Activated CD8-positive, alpha-beta memory T cell treated with anti-CD3 and anti-CD28 coated beads, Interleukin-2, amount 10 ng/mL, durations not matched to agents 7 days and 5 days (primary cell): Measurements from ENCODE around the gene TRIM71. TPM values are rescaled to one million over a fixed set of nuclear protein-coding genes. Genes with fewer than 3 reads are reported as not detected.
"Not testable (repeated sequence)": the region's sequence is repeated elsewhere in the genome, so short reads cannot be mapped to it uniquely, and the experiment has no call there.

ENCODE experiments used
- ATAC-seq: fragments of 150-1000 bp; cut with Tn5 transposase; one replicate; pipeline ENCODE4 v1.10.0; 2021; ENCODE audit warnings: moderate library complexity
- CTCF ChIA-PET: fragments of 350-600 bp; sonication (Branson Sonifier 250); formaldehyde crosslinking; loops from one replicate; lab custom pipeline; 2021; ENCODE audit warnings: antibody characterized with exemption; lab: Charles Lee
- DNase-seq: peaks from one replicate; pipeline ENCODE4 v3.0.0-alpha.2; 2020
- H3K27ac Mint-ChIP-seq: one replicate; pipeline ENCODE4 v1.8.0; 2021; ENCODE audit warnings: mild to moderate bottlenecking, mixed read lengths
- H3K27me3 Mint-ChIP-seq: one replicate; pipeline ENCODE4 v1.8.0; 2021; ENCODE audit warnings: mixed read lengths
- H3K36me3 Mint-ChIP-seq: one replicate; pipeline ENCODE4 v1.8.0; 2021; ENCODE audit warnings: mild to moderate bottlenecking, mixed read lengths
- H3K4me1 Mint-ChIP-seq: one replicate; pipeline ENCODE4 v1.8.0; 2021; ENCODE audit warnings: mixed read lengths
- H3K4me3 Mint-ChIP-seq: one replicate; pipeline ENCODE4 v1.8.0; 2021; ENCODE audit warnings: mild to moderate bottlenecking, moderate library complexity, mixed read lengths
- H3K9me3 Mint-ChIP-seq: one replicate; pipeline ENCODE4 v1.8.0; 2022; ENCODE audit warnings: low read depth, mixed read lengths
- total RNA-seq, 2 experiments: library from RNA; stranded (reverse); gene quantifications; one replicate each; pipeline ENCODE4 v1.2.3, GENCODE V29; 2021

TRIM71 gene
- total RNA-seq, 2 experiments from 2014 or later = 0.09 TPM; not detected in 1

DNA sequence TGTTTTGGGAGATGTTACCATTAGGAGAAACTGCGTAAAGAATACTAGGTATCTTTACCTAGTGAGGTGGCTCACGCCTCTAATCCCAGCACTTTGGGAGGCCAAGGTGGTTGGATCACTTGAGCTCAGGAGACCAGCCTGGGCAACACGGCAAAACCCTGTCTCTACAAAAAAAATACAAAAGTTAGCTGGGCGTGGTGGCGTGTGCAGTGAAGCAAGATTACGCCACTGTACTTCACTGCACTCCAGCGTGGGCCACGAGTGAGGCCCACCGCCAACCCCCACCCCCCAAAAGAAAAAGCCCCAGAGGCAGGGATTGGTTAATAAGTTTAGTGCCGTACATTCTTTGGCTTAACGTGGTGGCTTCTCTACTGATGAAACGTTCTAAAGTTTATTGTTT is 23.5 kb downstream of the TRIM71 start:
- CTCF ChIA-PET = interaction anchor here (1.2 kb wide), 1 partner anchor 41 kb away, joined by 3 read pairs; no protein-coding TSS in a partner anchor
- H3K4me3 Mint-ChIP-seq = no peak overlapping the region
- H3K9me3 Mint-ChIP-seq = no peaks in the 10 kb centered on the region
- H3K27me3 Mint-ChIP-seq = peaks cover 35% of the 10 kb centered on the region
- DNase-seq (no peak), ATAC-seq (no peak)
- H3K27ac Mint-ChIP-seq = no peak overlapping the region
- H3K36me3 Mint-ChIP-seq = no peaks in the 10 kb centered on the region
- peaks cover 15% of the 10 kb centered on the region for H3K4me1 Mint-ChIP-seq

DNA sequence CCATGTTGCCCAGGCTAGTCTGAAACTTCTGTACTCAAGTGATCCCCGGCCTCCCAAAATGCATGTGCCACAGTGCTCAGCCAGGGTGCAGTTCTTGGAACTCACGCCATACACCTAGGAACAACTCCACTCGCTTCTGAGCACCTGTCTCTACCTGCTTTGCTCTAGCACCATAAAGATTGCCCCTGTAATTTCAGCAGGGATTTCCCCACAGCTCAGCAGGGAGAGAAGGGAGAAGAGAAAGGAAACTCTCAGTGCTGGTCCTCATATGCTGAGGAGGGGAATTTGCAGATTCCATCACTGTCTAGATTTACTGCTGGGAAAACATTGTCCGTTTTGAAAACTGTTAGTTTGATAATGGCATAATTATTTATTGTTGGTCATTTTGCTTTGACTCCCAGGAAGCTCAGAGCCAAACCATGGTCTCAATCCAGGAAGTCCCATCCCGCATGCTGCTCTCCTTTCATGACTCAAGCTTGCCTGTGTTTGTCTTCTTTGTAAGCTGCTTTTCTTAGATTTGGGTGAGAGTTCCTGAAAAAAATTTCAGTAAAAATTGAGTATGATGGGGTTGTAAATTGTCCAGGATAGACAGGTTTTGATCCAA is 24.2 kb downstream of the TRIM71 start:
- Mint-ChIP-seq H3K27ac (no peak overlapping the region), H3K9me3 (no peaks in the 10 kb centered on the region), H3K4me3 (no peak overlapping the region), H3K4me1 (peaks cover 17% of the 10 kb centered on the region), H3K27me3 (peaks cover 28% of the 10 kb centered on the region), H3K36me3 (no peaks in the 10 kb centered on the region)
- ATAC-seq = no peak
- CTCF ChIA-PET = interaction anchor here (0.7 to 1.2 kb wide), 2 partner anchors 41 to 95 kb away, joined by 3 read pairs; no protein-coding TSS in a partner anchor
- no peak for DNase-seq

DNA sequence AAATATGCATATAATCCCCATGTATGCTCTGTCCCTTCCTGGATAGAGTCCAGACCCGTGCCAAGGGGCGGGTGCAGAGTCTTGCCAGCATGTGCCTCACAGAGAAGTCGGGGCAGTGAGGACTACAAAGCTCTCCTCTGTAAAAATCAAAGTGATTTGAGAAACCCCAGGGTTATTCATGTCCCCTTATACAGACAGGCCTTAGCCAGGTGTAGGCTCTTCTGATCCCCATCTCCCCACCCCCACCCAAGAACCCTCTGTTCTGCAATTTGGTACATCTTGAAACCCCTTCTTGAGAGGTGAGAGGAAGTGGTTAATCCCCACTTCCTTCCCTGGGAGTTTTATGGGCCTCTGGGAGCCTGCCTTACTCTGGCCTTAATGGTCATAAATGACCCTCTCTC is 24.7 kb downstream of the TRIM71 start:
- no peak for ATAC-seq
- H3K4me1 Mint-ChIP-seq = peaks cover 17% of the 10 kb centered on the region
- H3K9me3 Mint-ChIP-seq = no peaks in the 10 kb centered on the region
- no peaks in the 10 kb centered on the region for H3K36me3 Mint-ChIP-seq
- no peak overlapping the region for H3K27ac Mint-ChIP-seq
- DNase-seq = no peak
- no peak overlapping the region for H3K4me3 Mint-ChIP-seq
- H3K27me3 Mint-ChIP-seq = peaks cover 23% of the 10 kb centered on the region
- CTCF ChIA-PET = interaction anchor here (0.7 kb wide), 1 partner anchor 95 kb away, joined by 3 read pairs; no protein-coding TSS in a partner anchor

DNA sequence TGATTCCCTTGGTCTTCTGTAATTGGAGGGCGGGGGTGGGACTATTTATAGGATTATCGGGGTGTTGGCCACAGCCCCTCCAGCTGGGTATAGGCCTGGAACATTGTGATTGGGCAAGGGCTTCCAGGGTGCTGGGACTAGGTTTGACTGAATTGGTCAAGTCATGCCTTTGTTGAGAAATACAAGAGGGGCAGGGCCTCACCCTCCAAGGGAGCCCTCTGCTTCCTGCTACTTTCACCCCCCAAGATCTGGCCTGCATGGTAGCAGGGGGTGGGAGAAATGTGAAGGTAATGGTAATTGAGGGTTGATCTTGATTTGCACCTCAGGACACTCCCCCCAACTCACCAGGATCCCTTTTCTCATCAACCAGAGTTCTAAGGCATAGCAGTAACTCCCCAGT is 25.2 kb downstream of the TRIM71 start:
- H3K36me3 Mint-ChIP-seq = no peaks in the 10 kb centered on the region
- H3K9me3 Mint-ChIP-seq = no peaks in the 10 kb centered on the region
- CTCF ChIA-PET = no interaction called here
- DNase-seq = no peak
- no peak overlapping the region for H3K27ac Mint-ChIP-seq
- peaks cover 22% of the 10 kb centered on the region for H3K27me3 Mint-ChIP-seq
- no peak overlapping the region for H3K4me3 Mint-ChIP-seq
- peaks cover 17% of the 10 kb centered on the region for H3K4me1 Mint-ChIP-seq
- ATAC-seq = no peak

DNA sequence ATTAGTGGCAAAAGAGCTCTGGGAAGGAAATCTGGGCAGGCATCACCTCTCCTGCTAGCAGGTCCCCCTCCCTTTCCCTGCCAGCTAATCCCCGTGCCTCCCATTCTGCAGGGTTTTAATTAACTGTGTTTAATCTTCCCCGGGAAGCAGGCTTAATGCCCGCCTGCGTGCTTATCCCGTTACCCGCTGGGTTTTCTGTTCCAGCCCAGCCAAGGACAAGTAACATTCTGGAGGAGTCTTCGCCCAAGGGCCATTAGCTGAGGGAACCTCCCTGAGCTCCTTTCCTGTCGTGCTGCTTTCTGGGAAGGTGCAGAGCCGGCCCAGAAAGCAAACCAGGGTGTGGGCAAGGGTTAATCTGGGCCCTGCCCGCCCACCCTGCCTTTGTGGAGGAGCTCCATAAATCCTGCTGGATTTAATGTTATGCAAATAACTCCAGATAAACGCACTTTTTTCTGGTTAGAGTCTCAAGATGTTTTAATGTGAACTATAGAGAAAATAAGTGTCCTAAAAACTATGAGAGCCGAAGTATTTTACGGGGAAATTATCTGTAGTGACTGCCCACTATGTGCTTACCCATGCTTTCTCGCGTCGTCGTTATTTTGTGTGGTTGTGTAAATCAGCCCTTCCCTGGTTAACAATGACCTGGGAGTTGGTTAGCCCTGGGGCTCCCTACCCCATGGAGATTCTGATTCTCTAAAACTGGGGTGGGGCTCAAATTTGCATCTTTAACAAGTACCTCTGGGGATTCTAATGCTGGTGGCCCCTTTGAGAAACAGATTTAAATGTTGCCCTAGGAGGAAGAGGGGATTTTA is 25.9 kb downstream of the TRIM71 start:
- CTCF ChIA-PET = interaction anchor here (1.4 kb wide), 1 partner anchor 59 kb away, joined by 3 read pairs; no protein-coding TSS in a partner anchor

DNA sequence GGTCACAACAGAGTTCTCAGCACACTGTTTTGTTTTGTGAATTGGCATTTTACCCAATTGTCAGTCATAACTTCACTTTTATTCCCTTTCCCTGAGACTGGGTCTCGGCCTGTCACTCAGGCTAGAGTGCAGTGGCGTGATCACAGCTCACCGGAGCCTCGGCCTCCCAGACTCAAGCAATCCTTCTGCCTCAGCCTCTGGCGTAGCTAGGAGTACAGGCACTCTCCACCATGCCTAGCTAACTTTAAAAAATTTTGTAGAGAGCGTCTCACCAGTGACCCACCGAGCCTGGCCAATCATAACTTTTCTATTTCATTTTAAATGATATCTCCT is 26.5 kb downstream of the TRIM71 start:
- ATAC-seq = no peak
- Mint-ChIP-seq H3K27me3 (peaks cover 24% of the 10 kb centered on the region), H3K9me3 (no peaks in the 10 kb centered on the region), H3K36me3 (no peaks in the 10 kb centered on the region), H3K4me1 (peaks cover 17% of the 10 kb centered on the region), H3K27ac (no peak overlapping the region), H3K4me3 (no peak overlapping the region)
- DNase-seq = no peak
- CTCF ChIA-PET = interaction anchor here (1.4 kb wide), 1 partner anchor 59 kb away, joined by 3 read pairs; no protein-coding TSS in a partner anchor

More for the DNA sequence above, 25.9 kb downstream of the TRIM71 start:
- Mint-ChIP-seq H3K27me3 (peaks cover 22% of the 10 kb centered on the region), H3K4me1 (peaks cover 17% of the 10 kb centered on the region), H3K4me3 (no peak overlapping the region), H3K27ac (no peak overlapping the region), H3K9me3 (no peaks in the 10 kb centered on the region), H3K36me3 (no peaks in the 10 kb centered on the region)
- ATAC-seq (no peak), DNase-seq (no peak)

DNA sequence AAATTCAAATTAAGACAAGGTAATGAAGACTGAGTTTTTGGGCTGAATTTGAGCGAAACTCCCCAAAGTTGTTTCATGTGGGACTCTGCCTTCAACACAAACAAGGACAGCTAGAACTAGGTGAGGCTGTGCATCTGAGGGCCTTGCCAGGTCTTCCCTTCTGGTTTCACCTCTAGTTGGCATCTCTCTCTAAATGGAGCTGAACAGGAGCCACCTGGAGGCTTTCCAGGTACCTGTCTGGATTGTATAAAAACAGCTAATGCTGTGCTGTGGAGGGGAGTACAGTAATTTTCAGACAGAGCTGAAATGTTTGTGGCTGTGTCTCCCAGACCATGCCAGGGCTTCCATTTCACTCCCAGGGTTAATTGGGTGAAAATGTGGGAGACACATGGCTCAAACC is 27.1 kb downstream of the TRIM71 start:
- DNase-seq (no peak), ATAC-seq (no peak)
- H3K36me3 Mint-ChIP-seq = no peaks in the 10 kb centered on the region
- CTCF ChIA-PET = interaction anchor here (1.4 kb wide), 1 partner anchor 58 kb away, joined by 3 read pairs; no protein-coding TSS in a partner anchor
- no peak overlapping the region for H3K27ac Mint-ChIP-seq
- H3K27me3 Mint-ChIP-seq = peaks cover 22% of the 10 kb centered on the region
- peaks cover 17% of the 10 kb centered on the region for H3K4me1 Mint-ChIP-seq
- no peaks in the 10 kb centered on the region for H3K9me3 Mint-ChIP-seq
- no peak overlapping the region for H3K4me3 Mint-ChIP-seq

DNA sequence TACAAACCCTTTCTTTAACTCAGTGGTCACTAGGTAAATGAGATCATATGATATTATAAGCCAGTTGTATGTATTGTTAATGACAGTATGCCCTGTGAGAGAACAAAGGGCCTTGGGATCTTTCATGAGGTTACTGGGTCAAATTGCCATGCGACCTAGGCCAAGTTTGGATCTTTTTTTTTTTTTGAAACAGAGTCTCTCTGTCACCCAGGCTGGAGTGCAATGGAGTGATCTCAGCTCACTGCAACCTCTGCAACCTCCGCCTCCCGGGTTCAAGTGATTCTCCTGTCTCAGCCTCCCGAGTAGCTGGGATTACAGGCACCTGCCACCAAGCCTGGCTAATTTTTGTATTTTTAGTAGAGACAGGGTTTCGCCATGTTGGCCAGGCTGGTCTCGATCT is 27.7 kb downstream of the TRIM71 start:
- H3K4me3 Mint-ChIP-seq, H3K9me3 Mint-ChIP-seq, H3K36me3 Mint-ChIP-seq, H3K27ac Mint-ChIP-seq, ATAC-seq, DNase-seq, CTCF ChIA-PET: not testable (repeated sequence)
- peaks cover 15% of the 10 kb centered on the region for H3K27me3 Mint-ChIP-seq
- H3K4me1 Mint-ChIP-seq = peaks cover 17% of the 10 kb centered on the region

DNA sequence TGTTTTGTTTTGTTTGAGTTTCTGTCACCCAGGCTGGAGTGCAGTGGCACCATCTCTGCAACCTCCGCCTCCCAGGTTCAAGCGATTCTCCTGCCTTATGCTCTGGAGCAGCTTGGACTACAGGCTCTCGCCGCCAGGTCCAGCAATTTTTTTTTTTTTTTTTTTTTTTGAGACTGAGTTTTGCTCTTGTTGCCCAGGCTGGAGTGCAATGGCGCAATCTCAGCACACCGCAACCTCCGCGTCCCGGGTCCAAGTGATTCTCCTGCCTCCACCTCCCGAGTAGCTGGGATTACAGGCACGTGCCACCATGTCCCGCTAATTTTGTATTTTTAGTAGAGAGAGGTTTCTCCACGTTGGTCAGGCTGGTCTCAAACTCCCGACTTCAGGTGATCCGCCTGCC is 29.2 kb downstream of the TRIM71 start:
- CTCF ChIA-PET, H3K4me3 Mint-ChIP-seq, H3K27ac Mint-ChIP-seq, DNase-seq, H3K9me3 Mint-ChIP-seq, ATAC-seq, H3K36me3 Mint-ChIP-seq: not testable (repeated sequence)
- H3K27me3 Mint-ChIP-seq = peaks cover 17% of the 10 kb centered on the region
- peaks cover 14% of the 10 kb centered on the region for H3K4me1 Mint-ChIP-seq

DNA sequence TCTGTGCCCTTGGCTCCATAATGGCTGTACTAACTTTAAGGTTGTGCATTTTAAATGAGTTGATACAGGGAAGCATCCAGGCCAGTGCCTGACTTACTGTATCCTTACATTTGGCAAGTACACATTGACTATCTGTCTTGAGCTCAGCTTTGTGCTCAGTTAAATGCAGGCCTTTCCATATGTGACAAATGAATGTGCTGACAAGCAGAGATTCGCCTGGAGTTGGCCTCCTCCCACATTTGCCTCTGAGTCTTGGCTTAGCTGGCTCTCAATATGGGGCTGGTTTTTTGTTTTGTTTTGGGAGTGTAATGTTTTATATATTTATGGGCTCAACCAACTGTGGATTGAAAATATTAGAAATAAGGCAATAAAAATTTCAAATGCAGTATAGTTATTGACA is 29.7 kb downstream of the TRIM71 start:
- H3K27me3 Mint-ChIP-seq = peaks cover 21% of the 10 kb centered on the region
- CTCF ChIA-PET = no interaction called here
- no peaks in the 10 kb centered on the region for H3K36me3 Mint-ChIP-seq
- H3K9me3 Mint-ChIP-seq = no peaks in the 10 kb centered on the region
- no peak overlapping the region for H3K27ac Mint-ChIP-seq
- peaks cover 9% of the 10 kb centered on the region for H3K4me1 Mint-ChIP-seq
- H3K4me3 Mint-ChIP-seq = no peak overlapping the region
- DNase-seq = no peak
- ATAC-seq = no peak

DNA sequence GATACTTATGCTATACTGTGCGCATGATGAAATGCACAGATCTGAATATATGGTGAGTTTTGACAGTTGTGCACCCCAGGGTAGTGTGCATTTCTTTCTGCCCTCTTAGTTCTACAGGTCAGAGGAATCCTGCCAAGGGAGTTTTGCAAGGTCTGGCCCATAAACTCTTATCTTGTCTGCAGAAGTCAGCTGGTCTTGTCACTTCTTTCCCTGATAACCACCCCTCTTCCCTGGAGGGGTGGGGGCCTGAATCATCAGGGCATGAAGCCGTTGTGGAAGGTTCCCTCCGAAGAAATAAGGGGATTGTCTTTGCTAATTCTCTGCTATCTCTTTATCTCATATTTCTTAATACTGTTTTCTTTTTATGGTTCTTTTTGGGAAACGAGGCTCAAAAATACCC is 30.4 kb downstream of the TRIM71 start:
- CTCF ChIA-PET = no interaction called here

DNA sequence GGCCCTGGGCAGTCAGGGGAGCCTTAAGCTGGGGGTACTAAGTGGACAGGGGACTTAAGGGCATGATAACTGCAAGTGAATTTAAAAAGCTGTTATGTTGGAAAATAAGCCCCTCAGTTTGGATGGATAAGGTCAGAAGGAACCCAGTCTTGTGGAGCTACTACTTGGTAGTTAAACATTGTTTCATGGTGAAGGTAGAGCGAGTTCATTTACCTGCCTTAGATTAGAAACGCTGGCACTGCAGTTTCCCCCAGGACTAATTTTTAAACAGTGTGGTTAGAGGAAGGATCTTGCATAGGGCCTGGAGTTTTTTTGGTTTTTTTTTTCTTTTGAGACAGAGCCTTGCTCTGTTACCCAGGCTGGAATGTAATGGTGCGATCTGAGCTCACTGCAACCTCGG is 31.2 kb downstream of the TRIM71 start:
- CTCF ChIA-PET = no interaction called here
- H3K36me3 Mint-ChIP-seq = no peaks in the 10 kb centered on the region
- no peak overlapping the region for H3K4me3 Mint-ChIP-seq

More for the DNA sequence above, 30.4 kb downstream of the TRIM71 start:
- ATAC-seq (no peak), DNase-seq (no peak)
- no peak overlapping the region for H3K27ac Mint-ChIP-seq
- no peaks in the 10 kb centered on the region for H3K9me3 Mint-ChIP-seq
- peaks cover 21% of the 10 kb centered on the region for H3K27me3 Mint-ChIP-seq
- peaks cover 2% of the 10 kb centered on the region for H3K4me1 Mint-ChIP-seq
- no peaks in the 10 kb centered on the region for H3K36me3 Mint-ChIP-seq
- H3K4me3 Mint-ChIP-seq = no peak overlapping the region

DNA sequence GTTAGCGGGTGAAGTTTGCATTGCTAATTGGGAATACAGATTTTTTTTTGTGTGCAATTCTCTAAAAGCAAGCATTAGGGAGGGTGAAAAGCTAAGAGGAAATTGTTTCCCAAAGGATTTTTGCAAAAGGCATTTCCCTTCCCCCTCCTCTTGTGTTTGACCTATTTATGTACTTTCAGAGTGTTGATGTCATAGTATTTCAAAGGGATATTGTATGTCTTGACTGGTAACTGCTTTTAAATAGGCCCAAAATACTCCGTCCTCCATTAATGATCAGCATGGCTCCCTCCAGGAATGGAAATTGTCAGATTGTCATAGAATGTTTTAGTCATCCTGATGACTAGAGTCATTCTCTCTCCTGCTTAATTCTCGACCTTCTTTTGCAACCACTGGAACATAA is 32.4 kb downstream of the TRIM71 start:
- DNase-seq (no peak), ATAC-seq (no peak)
- CTCF ChIA-PET = no interaction called here
- no peak overlapping the region for H3K4me3 Mint-ChIP-seq
- no peak overlapping the region for H3K27ac Mint-ChIP-seq
- H3K36me3 Mint-ChIP-seq = no peaks in the 10 kb centered on the region
- no peaks in the 10 kb centered on the region for H3K9me3 Mint-ChIP-seq
- peaks cover 2% of the 10 kb centered on the region for H3K4me1 Mint-ChIP-seq
- H3K27me3 Mint-ChIP-seq = peaks cover 15% of the 10 kb centered on the region

More for the DNA sequence above, 31.2 kb downstream of the TRIM71 start:
- DNase-seq (no peak), ATAC-seq (no peak)
- no peaks in the 10 kb centered on the region for H3K9me3 Mint-ChIP-seq
- peaks cover 24% of the 10 kb centered on the region for H3K27me3 Mint-ChIP-seq
- H3K4me1 Mint-ChIP-seq = peaks cover 2% of the 10 kb centered on the region
- no peak overlapping the region for H3K27ac Mint-ChIP-seq

DNA sequence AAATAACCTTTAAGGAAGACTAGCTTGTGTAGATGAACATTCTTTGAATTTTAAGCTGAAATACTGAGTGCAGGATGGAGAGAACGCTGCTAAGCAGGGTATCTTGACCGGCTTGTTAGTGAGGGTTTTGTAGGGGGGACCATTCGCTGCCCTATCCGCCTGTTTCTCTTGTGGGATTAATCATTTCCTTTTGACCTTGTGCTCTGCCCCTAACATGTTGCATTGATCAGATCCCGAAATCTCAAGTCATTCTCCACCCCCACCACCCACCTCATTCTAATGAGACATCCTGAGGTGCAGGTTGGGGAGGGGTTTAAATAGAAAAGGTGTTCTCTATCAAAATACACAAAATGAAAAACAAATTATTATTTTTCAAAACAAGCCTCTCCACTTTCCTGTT is 32.8 kb downstream of the TRIM71 start:
- CTCF ChIA-PET = no interaction called here
- no peaks in the 10 kb centered on the region for H3K36me3 Mint-ChIP-seq
- ATAC-seq = no peak
- H3K9me3 Mint-ChIP-seq = no peaks in the 10 kb centered on the region
- no peak for DNase-seq
- H3K4me3 Mint-ChIP-seq = no peak overlapping the region
- H3K27ac Mint-ChIP-seq = no peak overlapping the region
- peaks cover 18% of the 10 kb centered on the region for H3K27me3 Mint-ChIP-seq
- peaks cover 2% of the 10 kb centered on the region for H3K4me1 Mint-ChIP-seq
